GM18520 (cell line): Measurements from ENCODE around the gene NKAIN2.

Source experiments
- ATAC-seq: cut with Tn5 transposase; IDR thresholded peaks from one replicate; pipeline ENCODE4 v1.9.1; 2021; ENCODE audit not compliant: unreplicated experiment

The NKAIN2 gene

GRCh38 chr6:124738482-124738881 is 934.8 kb downstream of the NKAIN2 start:
- ATAC-seq: no peak

GRCh38 chr6:124741341-124741740 is 937.7 kb downstream of the NKAIN2 start:
- ATAC-seq: no peak

GRCh38 chr6:124742971-124743370 is 939.3 kb downstream of the NKAIN2 start:
- no peak for ATAC-seq

- no peak for ATAC-seq
Measured at GRCh38 chr6:124743420-124743819, 939.8 kb downstream of the NKAIN2 start.

GRCh38 chr6:124747349-124747748 is 943.7 kb downstream of the NKAIN2 start:
- no peak for ATAC-seq

GRCh38 chr6:124748778-124749177 is 945.1 kb downstream of the NKAIN2 start:
- no peak for ATAC-seq

GRCh38 chr6:124753001-124753400 is 949.3 kb downstream of the NKAIN2 start:
- ATAC-seq: no peak

- no peak for ATAC-seq
Measured at GRCh38 chr6:124753562-124754105, 950.0 kb downstream of the NKAIN2 start.

GRCh38 chr6:124755321-124755720 is 951.7 kb downstream of the NKAIN2 start:
- ATAC-seq: no peak

GRCh38 chr6:124757560-124757959 is 953.9 kb downstream of the NKAIN2 start:
- no peak for ATAC-seq

- no peak for ATAC-seq
Measured at GRCh38 chr6:124758663-124759062, 955.0 kb downstream of the NKAIN2 start.

GRCh38 chr6:124765280-124765679 is 961.6 kb downstream of the NKAIN2 start:
- ATAC-seq: no peak

- ATAC-seq: no peak
Measured at GRCh38 chr6:124768224-124768623, 964.6 kb downstream of the NKAIN2 start.

- ATAC-seq: no peak
Measured at GRCh38 chr6:124769811-124770544, 966.3 kb downstream of the NKAIN2 start.

GRCh38 chr6:124770784-124771183 is 967.1 kb downstream of the NKAIN2 start:
- no peak for ATAC-seq

GRCh38 chr6:124772733-124773319 is 969.2 kb downstream of the NKAIN2 start:
- no peak for ATAC-seq

GRCh38 chr6:124775121-124775520 is 971.5 kb downstream of the NKAIN2 start:
- no peak for ATAC-seq

GRCh38 chr6:124777863-124778262 is 974.2 kb downstream of the NKAIN2 start:
- no peak for ATAC-seq

GRCh38 chr6:124780623-124781022 is 977.0 kb downstream of the NKAIN2 start:
- no peak for ATAC-seq

GRCh38 chr6:124783344-124783743 is 979.7 kb downstream of the NKAIN2 start:
- ATAC-seq: no peak

GRCh38 chr6:124791156-124791555 is 987.5 kb downstream of the NKAIN2 start:
- ATAC-seq: no peak

GRCh38 chr6:124792386-124792785 is 988.7 kb downstream of the NKAIN2 start:
- no peak for ATAC-seq
